NCI-H226 (cell line): ENCODE results near the gene DNM2.
A peak's percentile ranks its signal among the peaks of the same experiment; 100 is the strongest.

Source experiments
- DNase-seq: peaks from one replicate; pipeline ENCODE4 v3.0.0-alpha.2; 2015

DNM2 gene

GRCh38 chr19:10782795-10783194, 64.9 kb downstream of the DNM2 start:
- no peak for DNase-seq

- no peak for DNase-seq
Measured at GRCh38 chr19:10784257-10784656, 66.4 kb downstream of the DNM2 start.

DNA sequence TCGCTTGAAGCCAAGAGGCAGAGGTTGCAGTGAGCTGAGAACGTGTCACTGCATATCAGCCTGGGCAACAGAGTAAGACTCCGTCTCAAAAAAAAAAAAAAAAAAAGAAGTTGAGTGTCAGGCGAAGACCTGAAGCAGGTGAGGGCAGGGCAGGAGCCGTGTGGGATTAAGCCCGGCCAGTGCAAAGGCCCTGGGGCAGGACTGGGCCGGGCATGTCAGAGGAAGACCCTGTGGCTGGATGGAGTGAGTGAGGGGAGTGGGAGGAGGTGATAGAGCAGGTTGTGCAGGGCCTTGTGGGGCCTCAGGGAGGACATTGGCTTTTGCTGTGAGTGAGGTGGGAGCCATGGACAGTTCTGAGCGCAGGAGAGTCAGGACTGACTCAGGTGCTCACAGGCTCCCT, 70.3 kb downstream of the DNM2 start:
- no peak for DNase-seq

- DNase-seq = no peak
Measured at GRCh38 chr19:10789866-10790265, 72.0 kb downstream of the DNM2 start.

- DNase-seq = no peak
Measured at GRCh38 chr19:10796653-10797052, 78.8 kb downstream of the DNM2 start.

DNA sequence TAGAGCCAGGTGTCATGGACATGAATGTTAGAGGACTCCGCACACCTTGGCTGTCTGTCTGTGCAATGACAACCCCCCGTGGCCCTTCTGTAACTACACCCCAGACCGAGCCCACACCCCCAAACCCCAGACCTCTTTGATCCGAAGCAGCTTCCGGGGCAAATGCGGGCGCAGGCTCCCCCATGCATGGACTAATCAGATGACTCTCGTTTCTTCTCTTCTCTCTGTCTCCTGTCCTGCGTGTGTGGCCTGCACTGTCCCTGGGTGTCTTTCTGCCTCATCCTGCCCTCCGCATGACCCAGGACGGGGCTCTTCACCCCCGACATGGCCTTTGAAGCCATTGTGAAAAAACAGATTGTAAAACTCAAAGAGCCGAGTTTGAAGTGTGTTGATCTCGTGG, 79.2 kb downstream of the DNM2 start:
- DNase-seq = no peak

GRCh38 chr19:10797541-10798256, 79.8 kb downstream of the DNM2 start:
- DNase-seq = no peak

GRCh38 chr19:10800488-10800887, 82.6 kb downstream of the DNM2 start:
- no peak for DNase-seq

- DNase-seq = no peak
Measured at GRCh38 chr19:10802479-10802878, 84.6 kb downstream of the DNM2 start.

DNA sequence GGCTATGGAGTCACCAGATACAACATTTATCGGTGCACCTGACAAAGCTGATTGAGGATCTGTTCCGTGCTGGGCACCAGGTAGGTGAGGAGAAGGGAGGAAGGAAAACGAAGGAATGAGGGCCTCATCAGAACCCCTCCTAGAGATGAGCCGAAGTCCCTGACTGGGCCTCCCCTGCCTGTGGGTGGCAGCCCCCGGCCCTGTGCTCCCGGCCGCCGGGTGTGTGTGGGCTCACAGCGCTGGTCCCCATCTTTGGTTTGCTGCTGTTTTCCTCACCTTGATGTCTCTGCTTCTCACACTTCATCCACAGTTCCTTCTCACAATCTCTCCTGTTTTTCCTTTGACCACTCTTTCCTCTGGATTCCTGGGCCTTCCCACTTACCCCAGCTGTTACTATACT, 85.4 kb downstream of the DNM2 start:
- DNase-seq = no peak

- DNase-seq = no peak
Measured at GRCh38 chr19:10805065-10805757, 87.3 kb downstream of the DNM2 start.

DNA sequence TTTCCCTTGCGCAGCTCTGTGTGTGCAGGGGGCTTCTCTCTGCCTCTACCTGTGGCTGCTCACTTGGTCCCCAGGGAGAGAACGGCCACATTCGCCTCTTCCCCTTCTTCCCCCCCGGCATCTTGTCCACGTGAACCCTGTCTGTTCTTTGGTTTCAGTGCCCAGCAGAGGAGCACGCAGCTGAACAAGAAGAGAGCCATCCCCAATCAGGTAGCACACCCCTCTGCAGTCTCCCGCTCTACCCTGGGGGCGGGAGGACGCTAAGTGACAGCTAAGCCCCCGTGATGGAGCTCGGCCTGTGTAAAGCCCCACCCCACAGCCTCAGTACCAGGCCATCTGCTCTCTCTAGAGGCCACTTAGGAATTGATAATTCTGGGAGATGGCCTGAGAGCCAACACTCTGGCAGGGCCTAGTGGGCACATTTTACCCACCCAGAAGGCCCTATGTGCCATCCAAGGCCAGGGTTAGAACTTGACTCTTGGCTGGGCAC, 87.9 kb downstream of the DNM2 start:
- DNase-seq = no peak

- DNase-seq = peak; percentile 62
Measured at GRCh38 chr19:10808937-10809649, 91.2 kb downstream of the DNM2 start.

GRCh38 chr19:10809651-10810285, 91.9 kb downstream of the DNM2 start:
- no peak for DNase-seq

DNA sequence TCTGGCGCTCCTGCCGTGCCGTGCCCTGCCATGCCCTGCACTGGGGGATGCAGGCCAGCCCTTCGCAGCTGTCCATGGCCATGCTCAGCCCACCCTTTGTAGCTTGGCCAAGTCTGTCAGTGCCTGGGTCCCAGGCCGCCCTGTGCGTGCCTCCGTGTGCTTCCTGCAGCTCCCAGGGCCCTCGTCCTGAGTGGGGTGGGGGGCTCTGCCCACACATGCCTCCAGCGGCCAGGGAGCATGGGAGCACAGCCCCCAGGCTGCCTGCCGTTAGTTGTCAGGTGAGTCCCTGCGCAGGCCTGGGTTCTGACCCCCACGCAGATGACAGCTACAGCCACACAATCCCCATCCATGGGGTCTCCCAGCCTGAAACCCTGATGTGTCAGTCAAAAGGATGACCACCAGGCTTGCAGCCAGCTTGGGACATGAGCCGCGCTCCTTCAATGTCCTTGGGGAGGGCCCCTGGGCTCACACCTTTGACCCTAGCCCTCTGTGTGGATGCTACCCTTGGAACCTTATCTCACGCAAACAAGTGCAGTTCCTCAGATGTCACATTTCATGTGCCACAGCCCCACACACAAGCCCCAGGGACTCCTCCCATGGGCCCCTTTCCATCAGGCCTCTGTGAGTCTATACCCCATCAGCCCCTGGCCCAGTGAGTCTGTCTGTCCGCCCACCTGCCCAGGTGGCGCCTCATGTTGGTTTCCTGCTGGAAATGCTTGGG, 93.7 kb downstream of the DNM2 start:
- no peak for DNase-seq

- DNase-seq = no peak
Measured at GRCh38 chr19:10812196-10812595, 94.3 kb downstream of the DNM2 start.

DNA sequence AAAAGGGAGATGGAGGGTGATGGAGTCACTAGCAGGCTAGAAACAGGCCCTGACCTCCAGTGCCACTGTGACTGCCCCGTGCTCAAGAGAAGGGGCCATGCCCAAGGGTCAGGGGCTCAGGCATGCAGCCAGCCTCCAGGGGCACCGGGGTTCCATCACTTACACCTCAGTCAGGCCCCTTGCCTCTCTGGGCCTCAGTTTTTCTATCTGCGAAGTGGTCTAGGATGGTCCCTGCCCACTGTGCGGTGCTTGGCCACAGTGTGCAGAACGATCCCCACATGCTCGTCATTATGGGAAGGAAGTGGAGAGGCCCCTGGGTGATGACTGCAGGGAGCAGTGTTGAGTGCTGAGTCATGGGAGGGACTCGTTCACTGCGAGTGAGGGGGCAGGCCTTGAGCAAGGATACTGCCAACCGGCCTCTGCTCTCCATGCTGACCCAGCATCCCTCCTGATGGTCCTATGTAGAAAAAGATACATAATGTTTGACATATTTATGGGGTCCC, 95.1 kb downstream of the DNM2 start:
- DNase-seq = peak; percentile 83

DNA sequence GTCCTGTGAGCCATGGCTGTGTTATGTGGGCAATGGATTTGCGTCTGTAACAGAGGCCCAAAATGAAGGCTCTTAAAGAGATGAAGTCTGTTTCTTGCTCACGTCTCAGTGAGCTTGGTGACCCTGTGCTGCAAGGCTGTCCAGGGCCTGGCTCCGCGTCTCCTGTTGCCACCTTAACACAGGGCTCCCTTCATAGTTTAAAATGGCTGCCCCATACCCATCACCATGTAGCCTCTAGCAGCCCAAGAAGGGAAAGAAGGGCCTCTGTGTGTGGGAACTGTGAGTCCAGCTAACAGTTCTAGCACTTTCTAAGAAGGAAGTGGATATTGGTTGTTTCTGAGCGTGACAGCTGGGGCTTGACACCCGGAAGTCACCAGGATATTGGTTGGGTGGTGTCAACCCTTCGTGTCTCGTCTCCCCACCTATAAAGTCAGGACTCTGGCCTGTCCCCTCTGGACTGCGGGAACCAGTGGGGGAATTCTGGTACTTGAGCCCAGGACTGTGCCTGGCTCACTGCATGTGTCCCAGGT, 97.2 kb downstream of the DNM2 start:
- DNase-seq = no peak

- DNase-seq = no peak
Measured at GRCh38 chr19:10815969-10816644, 98.2 kb downstream of the DNM2 start.

DNA sequence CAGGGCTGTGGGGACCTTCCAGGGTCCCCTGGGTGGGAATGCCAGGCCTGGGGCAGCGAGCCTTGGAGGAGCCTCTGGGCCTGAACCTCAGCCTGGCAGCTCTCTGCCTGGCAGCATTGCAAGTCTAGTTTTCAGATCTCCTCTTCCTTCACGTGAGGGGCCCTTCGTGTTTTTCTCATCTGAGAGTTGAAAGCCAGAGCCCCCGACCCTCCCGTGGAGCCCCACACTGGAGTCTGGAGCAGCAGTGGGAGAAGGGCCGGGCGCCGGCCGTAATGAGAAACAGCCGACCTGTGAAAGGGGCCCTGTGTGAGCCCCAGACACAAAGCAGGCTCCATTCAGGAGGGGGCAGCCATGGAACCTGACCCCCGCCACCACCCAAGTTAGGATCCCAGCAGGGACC, 98.8 kb downstream of the DNM2 start:
- no peak for DNase-seq

DNA sequence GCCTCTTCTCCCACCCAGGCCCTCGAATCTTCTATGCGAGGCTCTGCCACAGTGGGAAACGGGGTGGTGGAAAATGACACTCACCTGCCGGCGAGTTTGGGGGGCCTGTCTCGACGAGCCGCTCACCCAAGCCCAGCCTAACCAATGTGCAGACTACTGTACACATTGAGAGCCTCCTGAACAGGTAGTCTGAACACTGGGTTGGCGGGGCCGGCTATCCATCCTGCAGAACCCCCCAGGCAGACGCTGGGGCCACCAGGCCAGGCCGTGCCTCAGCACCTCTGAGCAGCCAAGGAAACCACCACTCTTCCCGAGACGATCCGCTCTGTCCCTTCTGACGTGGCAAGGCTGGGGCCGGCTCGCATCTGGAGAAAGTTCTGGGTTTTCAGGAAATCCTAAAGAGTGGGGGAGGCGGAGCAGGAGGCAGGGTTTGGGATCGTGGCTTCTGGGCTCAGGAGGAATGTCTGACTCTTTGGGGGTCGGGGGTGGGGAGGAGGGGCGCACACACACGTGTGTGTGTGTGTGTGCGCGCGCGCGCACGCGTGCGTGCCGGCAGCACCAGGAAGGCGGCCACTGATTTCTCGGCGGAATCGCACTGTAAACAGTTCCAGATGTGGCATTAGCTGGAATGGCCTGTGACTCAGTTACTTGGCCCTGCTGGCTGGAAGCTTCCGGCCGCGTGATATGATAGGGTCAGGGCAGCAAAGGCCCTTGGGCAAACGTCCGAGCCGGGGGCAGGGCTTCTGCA, 99.6 kb downstream of the DNM2 start:
- no peak for DNase-seq
